Smooth muscle cell (in vitro differentiated cells): ENCODE data around the gene OAS2. TPM values are rescaled to one million over a fixed set of nuclear protein-coding genes. Genes with fewer than 3 reads are reported as not detected.

Experiments
- DNase-seq: peaks from one replicate; lab custom pipeline; 2025; ENCODE audit not compliant: unreplicated experiment; lab: John Stamatoyannopoulos, UW
- H2AFZ ChIP-seq: fragments of 200-600 bp; sonication (generic); 2 replicates; pipeline ENCODE4 v1.6.0; 2016; ENCODE audit warnings: antibody characterized with exemption, low read depth, mild to moderate bottlenecking
- H3F3A ChIP-seq: fragments of 200-600 bp; sonication (generic); 2 replicates; pipeline ENCODE4 v1.6.0; 2017; ENCODE audit warnings: antibody characterized with exemption, low read depth
- H3K27ac ChIP-seq: fragments of 200-600 bp; sonication (generic); 2 replicates; pipeline ENCODE4 v1.5.1; 2016; ENCODE audit warnings: low read depth, mild to moderate bottlenecking
- H3K27me3 ChIP-seq: fragments of 200-600 bp; sonication (generic); 2 replicates; pipeline ENCODE4 v1.6.1; 2016; ENCODE audit warnings: low read depth, mild to moderate bottlenecking
- H3K36me3 ChIP-seq: fragments of 200-600 bp; sonication (generic); 2 replicates; pipeline ENCODE4 v1.5.1; 2016; ENCODE audit warnings: low read depth
- H3K4me1 ChIP-seq: fragments of 200-600 bp; sonication (generic); 2 replicates; pipeline ENCODE4 v1.5.1; 2016; ENCODE audit warnings: low read depth
- H3K4me2 ChIP-seq: fragments of 200-600 bp; sonication (generic); 2 replicates; pipeline ENCODE4 v1.6.0; 2016; ENCODE audit warnings: mild to moderate bottlenecking
- H3K4me3 ChIP-seq: fragments of 200-600 bp; sonication (generic); 2 replicates; pipeline ENCODE4 v1.5.1; 2016; ENCODE audit warnings: mild to moderate bottlenecking
- H3K79me2 ChIP-seq: fragments of 200-600 bp; sonication (generic); 2 replicates; pipeline ENCODE4 v1.6.0; 2016; ENCODE audit warnings: low read depth, mild to moderate bottlenecking
- H3K9ac ChIP-seq: fragments of 200-600 bp; sonication (generic); 2 replicates; pipeline ENCODE4 v1.6.0; 2016; ENCODE audit warnings: low read depth
- H3K9me3 ChIP-seq: fragments of 200-600 bp; sonication (generic); replicated peaks from 2 replicates; pipeline ENCODE4 v1.5.1; 2016; ENCODE audit warnings: low read depth
- H4K20me1 ChIP-seq: fragments of 200-600 bp; sonication (generic); 2 replicates; pipeline ENCODE4 v1.6.0; 2016; ENCODE audit warnings: low read depth
- WGBS: methylation state at CpG from one replicate; pipeline ENCODE4 v1.1.7; 2016; ENCODE audit warnings: low lambda C conversion rate; 5-methylcytosine and 5-hydroxymethylcytosine counted together
- polyA plus RNA-seq: library from polyadenylated mRNA; unstranded; fragments of >200 nt; fragmentation: Nextera tagmentation; extraction: Ambion mirVana; gene quantifications from 2 replicates; pipeline ENCODE4 v1.2.1, GENCODE V29; 2016
- total RNA-seq: library from RNA; depleted of rRNA; stranded (reverse); fragments of >200 nt; gene quantifications from 2 replicates; pipeline ENCODE4 v1.2.3, GENCODE V29; 2014
- TF ChIP-seq, protein P1 (sequence below): fragments of 200-600 bp; sonication (generic); IDR thresholded peaks from 2 replicates; pipeline ENCODE4 v1.5.1; 2017; ENCODE audit warnings: borderline replicate concordance, mild to moderate bottlenecking, antibody characterized with exemption; ENCODE audit not compliant: insufficient read depth, poor library complexity, severe bottlenecking

Gene OAS2
- total and polyA plus RNA-seq, 2 experiments from 2014 or later, result not detected

DNA sequence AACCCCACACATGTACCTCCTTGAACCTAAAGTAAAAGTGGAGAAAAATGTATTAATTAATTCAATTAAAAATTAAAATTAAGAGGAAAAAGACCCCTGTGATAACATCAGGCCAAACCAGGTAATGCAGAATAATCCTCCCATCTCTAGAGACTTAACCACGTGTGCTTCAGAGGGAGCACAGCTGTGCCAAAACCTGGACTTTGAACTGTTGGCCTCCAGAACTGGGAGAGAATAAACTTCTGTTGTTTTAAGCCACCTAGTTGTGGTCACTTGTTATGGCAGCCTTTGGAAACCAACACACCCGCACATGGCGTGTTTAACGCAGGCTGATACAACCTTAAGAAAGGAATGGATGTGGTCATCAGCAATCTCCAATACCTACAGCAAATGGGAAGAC is 23.8 kb downstream of the OAS2 start:
- Histone ChIP-seq H3K4me1 (no peaks in the 10 kb centered on the region), H3K4me2 (no peak overlapping the region), H3K4me3 (no peak overlapping the region), H3K36me3 (no peaks in the 10 kb centered on the region), H3K9ac (no peak overlapping the region), H4K20me1 (no peaks in the 10 kb centered on the region), H3K9me3 (no peaks in the 10 kb centered on the region), H3F3A (no peaks in the 10 kb centered on the region), H3K27me3 (peaks cover 9% of the 10 kb centered on the region), H3K27ac (no peak overlapping the region), H3K79me2 (no peaks in the 10 kb centered on the region), H2AFZ (no peak overlapping the region)
- no peak for DNase-seq
- 78% methylated on average over 4 of the region's 4 CpGs for WGBS
- TF ChIP-seq, protein P1, sequence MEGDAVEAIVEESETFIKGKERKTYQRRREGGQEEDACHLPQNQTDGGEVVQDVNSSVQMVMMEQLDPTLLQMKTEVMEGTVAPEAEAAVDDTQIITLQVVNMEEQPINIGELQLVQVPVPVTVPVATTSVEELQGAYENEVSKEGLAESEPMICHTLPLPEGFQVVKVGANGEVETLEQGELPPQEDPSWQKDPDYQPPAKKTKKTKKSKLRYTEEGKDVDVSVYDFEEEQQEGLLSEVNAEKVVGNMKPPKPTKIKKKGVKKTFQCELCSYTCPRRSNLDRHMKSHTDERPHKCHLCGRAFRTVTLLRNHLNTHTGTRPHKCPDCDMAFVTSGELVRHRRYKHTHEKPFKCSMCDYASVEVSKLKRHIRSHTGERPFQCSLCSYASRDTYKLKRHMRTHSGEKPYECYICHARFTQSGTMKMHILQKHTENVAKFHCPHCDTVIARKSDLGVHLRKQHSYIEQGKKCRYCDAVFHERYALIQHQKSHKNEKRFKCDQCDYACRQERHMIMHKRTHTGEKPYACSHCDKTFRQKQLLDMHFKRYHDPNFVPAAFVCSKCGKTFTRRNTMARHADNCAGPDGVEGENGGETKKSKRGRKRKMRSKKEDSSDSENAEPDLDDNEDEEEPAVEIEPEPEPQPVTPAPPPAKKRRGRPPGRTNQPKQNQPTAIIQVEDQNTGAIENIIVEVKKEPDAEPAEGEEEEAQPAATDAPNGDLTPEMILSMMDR, result no peak

DNA sequence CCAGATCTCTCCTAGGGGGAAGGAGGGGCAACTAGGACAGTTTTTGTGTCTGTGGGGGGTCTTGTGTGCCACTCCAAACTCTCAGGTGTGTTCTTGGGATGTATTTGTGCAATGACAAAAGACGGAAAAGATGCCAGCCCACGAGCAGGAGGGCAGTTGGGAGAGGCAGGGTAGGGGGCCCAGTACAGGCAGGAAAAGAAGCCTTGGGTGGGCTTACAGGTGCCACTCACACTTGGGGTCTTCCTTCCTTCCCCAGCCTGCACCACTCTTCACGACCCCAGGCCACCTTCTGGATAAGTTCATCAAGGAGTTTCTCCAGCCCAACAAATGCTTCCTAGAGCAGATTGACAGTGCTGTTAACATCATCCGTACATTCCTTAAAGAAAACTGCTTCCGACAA is 24.4 kb downstream of the OAS2 start:
- no peak overlapping the region for H2AFZ ChIP-seq

DNA sequence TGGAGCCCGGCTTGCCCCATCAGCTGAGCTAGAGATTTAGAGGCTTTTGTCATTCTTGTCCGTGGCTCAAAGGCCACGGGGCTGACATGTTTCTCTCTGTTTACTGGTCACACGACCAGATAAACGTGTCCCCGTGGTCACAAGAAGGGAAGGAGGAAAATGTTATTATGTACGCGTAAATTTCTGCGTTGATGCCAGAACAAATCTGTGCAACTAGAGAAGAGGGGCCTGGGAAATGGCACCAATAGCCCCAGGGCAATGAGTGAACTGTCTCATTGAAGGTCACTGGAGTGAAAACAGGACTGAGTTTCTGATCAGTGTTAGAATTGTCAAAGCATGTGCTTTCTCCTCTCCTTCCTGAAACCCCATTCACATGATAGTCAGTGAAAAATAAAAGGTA is 25.3 kb downstream of the OAS2 start:
- no peaks in the 10 kb centered on the region for H4K20me1 ChIP-seq
- H3K27ac ChIP-seq, result no peak overlapping the region
- H2AFZ ChIP-seq, result no peak overlapping the region
- H3K79me2 ChIP-seq, result no peaks in the 10 kb centered on the region
- H3K9ac ChIP-seq, result no peak overlapping the region
- no peaks in the 10 kb centered on the region for H3K9me3 ChIP-seq
- no peak overlapping the region for H3K4me3 ChIP-seq
- TF ChIP-seq, protein P1, result no peak
- H3K36me3 ChIP-seq, result no peaks in the 10 kb centered on the region
- peaks cover 22% of the 10 kb centered on the region for H3K27me3 ChIP-seq
- no peak for DNase-seq
- WGBS, result 88% methylated on average over 9 of the region's 9 CpGs
- no peaks in the 10 kb centered on the region for H3K4me1 ChIP-seq
- H3K4me2 ChIP-seq, result no peak overlapping the region
- no peaks in the 10 kb centered on the region for H3F3A ChIP-seq

More for the DNA sequence above, 24.4 kb downstream of the OAS2 start:
- Histone ChIP-seq H3K4me3 (no peak overlapping the region), H3K27me3 (peaks cover 12% of the 10 kb centered on the region), H4K20me1 (no peaks in the 10 kb centered on the region), H3K36me3 (no peaks in the 10 kb centered on the region), H3K9ac (no peak overlapping the region), H3K4me2 (no peak overlapping the region), H3K27ac (no peak overlapping the region), H3F3A (no peaks in the 10 kb centered on the region), H3K79me2 (no peaks in the 10 kb centered on the region), H3K4me1 (no peaks in the 10 kb centered on the region), H3K9me3 (no peaks in the 10 kb centered on the region)
- DNase-seq, result no peak
- TF ChIP-seq, protein P1, result no peak
- 91% methylated on average over 5 of the region's 5 CpGs for WGBS

DNA sequence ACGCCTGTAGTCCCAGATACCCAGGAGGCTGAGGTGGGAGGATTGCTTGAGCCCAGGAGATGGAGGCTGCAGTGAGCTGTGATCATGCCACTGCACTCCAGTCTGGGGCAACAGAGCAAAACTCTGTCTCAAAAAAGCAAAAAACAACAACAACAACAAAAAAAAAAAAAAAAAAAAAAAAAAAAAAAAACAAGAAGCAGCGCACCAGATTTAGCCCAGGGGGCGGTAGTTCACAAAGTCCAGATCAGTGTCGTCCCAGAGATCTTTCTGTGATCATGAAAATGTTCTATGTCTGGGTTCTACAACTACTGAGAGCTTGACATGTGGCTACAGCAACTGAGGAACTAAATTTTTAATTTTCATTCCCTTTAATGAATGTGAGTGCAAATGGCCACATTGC is 27.4 kb downstream of the OAS2 start:
- no peaks in the 10 kb centered on the region for H3F3A ChIP-seq
- no peak for DNase-seq
- H3K4me2 ChIP-seq, result no peak overlapping the region
- no peak overlapping the region for H3K27ac ChIP-seq
- TF ChIP-seq, protein P1, result peak; percentile 12
- no peaks in the 10 kb centered on the region for H4K20me1 ChIP-seq
- H2AFZ ChIP-seq, result no peak overlapping the region
- peaks cover 28% of the 10 kb centered on the region for H3K27me3 ChIP-seq
- WGBS, result 44% methylated on average over 4 of the region's 4 CpGs
- H3K36me3 ChIP-seq, result no peaks in the 10 kb centered on the region
- no peaks in the 10 kb centered on the region for H3K79me2 ChIP-seq
- no peaks in the 10 kb centered on the region for H3K9me3 ChIP-seq
- no peak overlapping the region for H3K9ac ChIP-seq
- no peak overlapping the region for H3K4me3 ChIP-seq
- no peaks in the 10 kb centered on the region for H3K4me1 ChIP-seq
